Mesothelial cell of epicardium (in vitro differentiated cells): ENCODE data around the gene PEAR1. TPM values are rescaled to one million over a fixed set of nuclear protein-coding genes. Genes with fewer than 3 reads are reported as not detected.

Experiments
- DNase-seq, 2 experiments: peaks; one replicate each; pipeline ENCODE4 v3.0.0; 2021; ENCODE audit warnings: low spot score in 2 of 2; ENCODE audit not compliant: unreplicated experiment in 2 of 2
- H3K27ac Mint-ChIP-seq: 2 replicates; pipeline ENCODE4 v1.8.0; 2021; ENCODE audit warnings: mixed read lengths
- H3K27me3 Mint-ChIP-seq: 2 replicates; pipeline ENCODE4 v1.8.0; 2021; ENCODE audit warnings: low read depth, mixed read lengths
- H3K36me3 Mint-ChIP-seq: 2 replicates; pipeline ENCODE4 v1.8.0; 2021; ENCODE audit warnings: mixed read lengths
- H3K4me1 Mint-ChIP-seq: 2 replicates; pipeline ENCODE4 v1.8.0; 2021; ENCODE audit warnings: mixed read lengths
- H3K4me3 Mint-ChIP-seq: 2 replicates; pipeline ENCODE4 v1.8.0; 2021; ENCODE audit warnings: mild to moderate bottlenecking, moderate library complexity, mixed read lengths
- H3K9me3 Mint-ChIP-seq: 2 replicates; pipeline ENCODE4 v1.8.0; 2021; ENCODE audit warnings: mixed read lengths
- CTCF ChIP-seq: fragments of 200-600 bp; sonication (generic); IDR thresholded peaks from one replicate; pipeline ENCODE4 v1.5.0; 2021; ENCODE audit warnings: antibody characterized with exemption; ENCODE audit not compliant: unreplicated experiment
- total RNA-seq: library from RNA; stranded (reverse); gene quantifications from 3 replicates; pipeline ENCODE4 v1.2.1, GENCODE V29; 2021

The PEAR1 gene
- total RNA-seq, 1 donor from 2014 or later, result 16.1 TPM

- Mint-ChIP-seq H3K36me3 (no peaks in the 10 kb centered on the region), H3K27me3 (peaks cover 79% of the 10 kb centered on the region), H3K9me3 (no peaks in the 10 kb centered on the region), H3K4me1 (peaks cover 11% of the 10 kb centered on the region), H3K4me3 (no peak overlapping the region), H3K27ac (no peak overlapping the region)
- no peak for DNase-seq
- TF ChIP-seq CTCF, result no peak
These were observed 41.6 kb upstream of the PEAR1 start for GRCh38 chr1:156851779-156852417.

GRCh38 chr1:156852418-156852874, 41.1 kb upstream of the PEAR1 start:
- Mint-ChIP-seq H3K27me3 (peaks cover 79% of the 10 kb centered on the region), H3K4me1 (peaks cover 11% of the 10 kb centered on the region)
- DNase-seq, result no peak

GRCh38 chr1:156853761-156854160, 39.8 kb upstream of the PEAR1 start:
- no peak overlapping the region for H3K4me3 Mint-ChIP-seq
- no peaks in the 10 kb centered on the region for H3K36me3 Mint-ChIP-seq
- DNase-seq, result no peak
- TF ChIP-seq CTCF, result no peak
- H3K27me3 Mint-ChIP-seq, result peaks cover 79% of the 10 kb centered on the region
- H3K4me1 Mint-ChIP-seq, result peaks cover 10% of the 10 kb centered on the region
- H3K9me3 Mint-ChIP-seq, result no peaks in the 10 kb centered on the region
- no peak overlapping the region for H3K27ac Mint-ChIP-seq

More at GRCh38 chr1:156852418-156852874, 41.1 kb upstream of the PEAR1 start:
- H3K9me3 Mint-ChIP-seq, result no peaks in the 10 kb centered on the region
- H3K27ac Mint-ChIP-seq, result no peak overlapping the region
- TF ChIP-seq CTCF, result no peak
- H3K4me3 Mint-ChIP-seq, result no peak overlapping the region
- no peaks in the 10 kb centered on the region for H3K36me3 Mint-ChIP-seq

- no peaks in the 10 kb centered on the region for H3K36me3 Mint-ChIP-seq
- H3K27me3 Mint-ChIP-seq, result peaks cover 78% of the 10 kb centered on the region
These were observed 38.9 kb upstream of the PEAR1 start for GRCh38 chr1:156854634-156855033.

GRCh38 chr1:156856282-156856785, 37.2 kb upstream of the PEAR1 start:
- Mint-ChIP-seq H3K9me3 (no peaks in the 10 kb centered on the region), H3K4me1 (peaks cover 17% of the 10 kb centered on the region), H3K27ac (no peak overlapping the region), H3K36me3 (no peaks in the 10 kb centered on the region), H3K4me3 (no peak overlapping the region), H3K27me3 (peaks cover 78% of the 10 kb centered on the region)
- TF ChIP-seq CTCF, result no peak
- no peak for DNase-seq

More at GRCh38 chr1:156854634-156855033, 38.9 kb upstream of the PEAR1 start:
- DNase-seq, result no peak
- Mint-ChIP-seq H3K27ac (no peak overlapping the region), H3K9me3 (no peaks in the 10 kb centered on the region), H3K4me1 (peaks cover 9% of the 10 kb centered on the region), H3K4me3 (no peak overlapping the region)
- no peak for TF ChIP-seq CTCF
